Neural progenitor cell (in vitro differentiated cells): Measurements from ENCODE around the gene NIM1K.

ENCODE experiments used
- CTCF ChIP-seq: fragments of 200-600 bp; sonication (generic); IDR thresholded peaks from 2 replicates; pipeline ENCODE4 v1.5.1; 2017; ENCODE audit warnings: antibody characterized with exemption, mild to moderate bottlenecking
- EZH2 ChIP-seq: fragments of 200-600 bp; sonication (generic); IDR thresholded peaks from 2 replicates; pipeline ENCODE4 v1.6.1; 2017; ENCODE audit warnings: antibody characterized with exemption, mild to moderate bottlenecking, moderate library complexity
- EZH2phosphoT487 ChIP-seq: fragments of 200-600 bp; sonication (generic); IDR thresholded peaks from 2 replicates; pipeline ENCODE4 v1.6.1; 2017; ENCODE audit warnings: antibody characterized with exemption

- no peak for TF ChIP-seq CTCF
- TF ChIP-seq EZH2 = no peak
- no peak for TF ChIP-seq EZH2phosphoT487
Measured at GRCh38 chr5:43171926-43172325, 20.1 kb upstream of the NIM1K start.
